Stomach (tissue), 9 donors: ENCODE measurements around the gene PPP1CA. TPM values are rescaled to one million over a fixed set of nuclear protein-coding genes. Genes with fewer than 3 reads are reported as not detected.
A peak's percentile ranks its signal among the peaks of the same experiment; 100 is the strongest.

Source experiments
- DNase-seq, 2 donors: peaks; one replicate each; pipeline versions ENCODE4 v3.0.0 to v3.0.0-alpha.2; 2013 to 2019
- H3K27ac ChIP-seq, 5 donors: fragments of 200-600 bp in 4 of 5; sonication (generic) in 4 of 5; one replicate each; pipeline ENCODE4 v1.5.1; 2013 to 2019; ENCODE audit warnings: mild to moderate bottlenecking in 1 of 5, moderate library complexity in 1 of 5
- H3K27me3 ChIP-seq, 3 donors: fragments of 200-600 bp; sonication (generic); one replicate each; pipeline ENCODE4 v1.5.1; 2017 to 2019; ENCODE audit warnings: mixed run types in 1 of 3
- H3K36me3 ChIP-seq, 4 donors: fragments of 200-600 bp; sonication (generic); 1 replicate in 3 of 4; 2 replicates in 1 of 4; pipeline ENCODE4 v1.5.1; 2016 to 2019
- H3K4me1 ChIP-seq, 4 donors: fragments of 200-600 bp; sonication (generic); one replicate each; pipeline ENCODE4 v1.5.1; 2016 to 2019
- H3K4me3 ChIP-seq, 4 donors: fragments of 200-600 bp; sonication (generic) in 3 of 4; one replicate each; pipeline ENCODE4 v1.5.1; 2016 to 2019; ENCODE audit warnings: mild to moderate bottlenecking in 1 of 4
- H3K9me3 ChIP-seq, 4 donors: fragments of 200-600 bp; sonication (generic); one replicate each; pipeline ENCODE4 v1.5.1; 2016 to 2019
- EP300 ChIP-seq: sonication (generic); formaldehyde crosslinking; IDR thresholded peaks from one replicate; pipeline ENCODE4 v1.6.1; 2017; ENCODE audit warnings: antibody characterized with exemption
- POLR2A ChIP-seq, 4 donors: fragments of 450-650 bp; IDR thresholded peaks; one replicate each; pipeline ENCODE4 v1.6.1; 2016; ENCODE audit warnings: antibody characterized with exemption in 4 of 4, control low read depth in 2 of 4, mild to moderate bottlenecking in 1 of 4, moderate library complexity in 1 of 4
- POLR2AphosphoS5 ChIP-seq, 3 donors: sonication (generic); formaldehyde crosslinking; IDR thresholded peaks; one replicate each; pipeline ENCODE4 v1.6.1; 2016; ENCODE audit warnings: antibody characterized with exemption in 3 of 3
- WGBS, 5 donors: extraction: QIAGEN DNeasy Blood & Tissue Kit in 3 of 5; methylation state at CpG; one replicate each; pipeline versions ENCODE4 v1.1.5 to v1.1.7; 2013 to 2018; 5-methylcytosine and 5-hydroxymethylcytosine counted together
- intact Hi-C: fragments of 100-400 bp; cut with DNase I; formaldehyde crosslinking; loops from one replicate; pipeline ENCODE4 v1.15.1; 2023; ENCODE audit warnings: low total_unique reads
- polyA plus RNA-seq, 3 donors: library from polyadenylated mRNA; stranded (reverse); fragments of 200-250 nt; gene quantifications; one replicate each; pipeline ENCODE4 v1.2.3, GENCODE V29; 2013
- total RNA-seq, 5 donors: library from RNA; depleted of rRNA; stranded (reverse); fragments of >200 nt; gene quantifications; one replicate each; pipeline versions ENCODE4 v1.1.0 to v1.2.3, GENCODE V29; 2014 to 2016
- TF ChIP-seq, protein P1 (sequence below), 7 experiments: fragments of 450-650 bp in 4 of 7; fragments of 200-600 bp in 3 of 7; sonication (generic) in 3 of 7; IDR thresholded peaks; one replicate each; pipeline ENCODE4 v1.5.1; 2016 to 2019; ENCODE audit warnings: antibody characterized with exemption in 7 of 7, control low read depth in 2 of 7, mild to moderate bottlenecking in 1 of 7
- donor health status: healthy with polysubstance abuse.
- donor health status: Bipolar disorder and iron deficiency.
- donor health status: healthy.

The PPP1CA gene
- total and polyA plus RNA-seq, 8 donors = 28.6 to 229 (median 107) TPM

DNA sequence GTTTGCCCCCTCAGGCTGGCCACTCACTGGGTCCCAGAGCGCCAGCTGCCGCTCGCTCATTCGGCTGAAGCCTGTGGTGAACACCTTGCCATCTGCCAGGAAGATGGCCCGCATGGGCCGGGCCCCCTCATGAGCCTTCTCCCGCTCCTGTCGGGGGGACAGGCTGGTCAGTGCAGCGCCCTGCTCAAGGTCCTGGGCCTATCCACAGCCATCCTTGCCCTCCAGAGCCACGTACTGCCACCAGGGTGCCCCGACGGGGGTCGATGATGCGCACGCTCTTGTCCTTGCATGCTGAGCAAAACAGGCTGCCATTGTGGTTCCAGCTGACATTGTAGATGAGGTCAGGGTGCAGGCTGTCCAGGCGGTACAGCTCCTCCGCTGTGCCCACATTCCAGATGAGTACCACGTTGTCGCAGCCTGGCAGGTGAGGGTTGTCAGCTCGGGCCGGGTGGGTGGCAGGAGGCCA is 39.5 kb upstream of the PPP1CA start:
- intact Hi-C loops = no loop called here
- Histone ChIP-seq H3K27me3 (no peaks in the 10 kb centered on the region), H3K27ac (peak overlapping the region in 4 of 5 donors; percentile 8 to 96 (median 89)), H3K36me3 (peaks cover 4 to 61% (median 58%) of the 10 kb centered on the region in 4 donors), H3K9me3 (no peaks in the 10 kb centered on the region), H3K4me3 (peak overlapping the region in 1 of 4 donors; percentile 45), H3K4me1 (peaks cover 39 to 79% (median 64%) of the 10 kb centered on the region in 4 donors)
- TF ChIP-seq, protein P1, sequence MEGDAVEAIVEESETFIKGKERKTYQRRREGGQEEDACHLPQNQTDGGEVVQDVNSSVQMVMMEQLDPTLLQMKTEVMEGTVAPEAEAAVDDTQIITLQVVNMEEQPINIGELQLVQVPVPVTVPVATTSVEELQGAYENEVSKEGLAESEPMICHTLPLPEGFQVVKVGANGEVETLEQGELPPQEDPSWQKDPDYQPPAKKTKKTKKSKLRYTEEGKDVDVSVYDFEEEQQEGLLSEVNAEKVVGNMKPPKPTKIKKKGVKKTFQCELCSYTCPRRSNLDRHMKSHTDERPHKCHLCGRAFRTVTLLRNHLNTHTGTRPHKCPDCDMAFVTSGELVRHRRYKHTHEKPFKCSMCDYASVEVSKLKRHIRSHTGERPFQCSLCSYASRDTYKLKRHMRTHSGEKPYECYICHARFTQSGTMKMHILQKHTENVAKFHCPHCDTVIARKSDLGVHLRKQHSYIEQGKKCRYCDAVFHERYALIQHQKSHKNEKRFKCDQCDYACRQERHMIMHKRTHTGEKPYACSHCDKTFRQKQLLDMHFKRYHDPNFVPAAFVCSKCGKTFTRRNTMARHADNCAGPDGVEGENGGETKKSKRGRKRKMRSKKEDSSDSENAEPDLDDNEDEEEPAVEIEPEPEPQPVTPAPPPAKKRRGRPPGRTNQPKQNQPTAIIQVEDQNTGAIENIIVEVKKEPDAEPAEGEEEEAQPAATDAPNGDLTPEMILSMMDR (IDR thresholded peaks at IDR 0.05) = no peak
- TF ChIP-seq POLR2A (IDR thresholded peaks at IDR 0.05) (no peak), POLR2AphosphoS5 (IDR thresholded peaks at IDR 0.05) (no peak), EP300 (no peak)
- 82 to 87% (median 86%) methylated on average over 17 to 21 of the region's 21 CpGs for WGBS, 5 donors
- DNase-seq = no peak

DNA sequence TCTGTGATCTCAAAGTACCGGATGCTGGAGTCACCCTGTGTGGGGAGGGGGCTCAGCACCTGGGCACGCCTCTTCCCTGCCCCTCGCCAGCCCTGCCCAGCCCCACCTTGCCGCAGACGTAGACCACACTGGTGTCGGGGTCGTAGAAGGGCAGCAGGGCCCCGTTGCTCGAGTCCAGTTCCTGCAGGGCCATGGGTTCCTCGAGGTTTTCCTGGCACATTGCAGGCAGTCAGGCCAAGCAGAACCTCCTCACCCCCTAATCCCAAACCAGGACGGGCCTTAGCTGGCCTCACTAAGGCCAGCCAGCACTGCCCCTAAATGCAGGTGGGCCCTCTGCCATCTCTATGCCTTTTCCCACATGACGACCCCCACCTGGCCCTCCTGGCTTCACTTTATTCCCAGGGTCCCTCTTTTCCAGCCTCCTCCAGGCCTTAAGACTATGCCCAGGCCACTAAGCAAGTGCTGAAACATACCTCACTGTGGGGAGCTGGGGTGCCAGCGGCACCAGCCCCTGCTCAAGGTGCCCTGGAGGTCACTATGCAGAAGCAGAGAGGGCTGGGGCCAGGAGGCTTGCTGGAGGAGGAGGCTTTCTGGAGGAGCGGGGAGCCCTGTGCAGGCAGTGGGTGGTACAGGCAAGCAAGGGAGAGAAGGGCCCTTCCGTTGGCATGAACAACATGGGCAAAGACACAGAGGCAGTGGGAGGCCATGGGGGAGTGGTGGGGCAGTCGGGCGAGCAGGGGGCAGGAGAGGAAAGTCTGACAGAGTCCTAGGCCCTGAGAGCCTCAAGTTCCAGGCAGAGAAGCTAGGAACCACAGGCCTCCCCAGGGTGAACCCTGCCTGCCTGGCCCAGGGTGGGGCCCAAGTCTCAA is 38.8 kb upstream of the PPP1CA start:
- H3K9me3 ChIP-seq = no peaks in the 10 kb centered on the region
- no peak for TF ChIP-seq POLR2AphosphoS5 (IDR thresholded peaks at IDR 0.05)
- TF ChIP-seq, protein P1 (IDR thresholded peaks at IDR 0.05) = no peak
- WGBS, 5 donors = 55 to 72% (median 60%) methylated on average over 10 to 17 of the region's 17 CpGs
- H3K27ac ChIP-seq = peak overlapping the region; percentile 3 to 96 (median 73)
- DNase-seq = no peak
- H3K4me3 ChIP-seq = peak overlapping the region in 1 of 4 donors; percentile 45
- intact Hi-C loops = no loop called here
- peaks cover 7 to 68% (median 65%) of the 10 kb centered on the region in 4 donors for H3K36me3 ChIP-seq
- no peaks in the 10 kb centered on the region for H3K27me3 ChIP-seq
- peaks cover 39 to 83% (median 71%) of the 10 kb centered on the region in 4 donors for H3K4me1 ChIP-seq

DNA sequence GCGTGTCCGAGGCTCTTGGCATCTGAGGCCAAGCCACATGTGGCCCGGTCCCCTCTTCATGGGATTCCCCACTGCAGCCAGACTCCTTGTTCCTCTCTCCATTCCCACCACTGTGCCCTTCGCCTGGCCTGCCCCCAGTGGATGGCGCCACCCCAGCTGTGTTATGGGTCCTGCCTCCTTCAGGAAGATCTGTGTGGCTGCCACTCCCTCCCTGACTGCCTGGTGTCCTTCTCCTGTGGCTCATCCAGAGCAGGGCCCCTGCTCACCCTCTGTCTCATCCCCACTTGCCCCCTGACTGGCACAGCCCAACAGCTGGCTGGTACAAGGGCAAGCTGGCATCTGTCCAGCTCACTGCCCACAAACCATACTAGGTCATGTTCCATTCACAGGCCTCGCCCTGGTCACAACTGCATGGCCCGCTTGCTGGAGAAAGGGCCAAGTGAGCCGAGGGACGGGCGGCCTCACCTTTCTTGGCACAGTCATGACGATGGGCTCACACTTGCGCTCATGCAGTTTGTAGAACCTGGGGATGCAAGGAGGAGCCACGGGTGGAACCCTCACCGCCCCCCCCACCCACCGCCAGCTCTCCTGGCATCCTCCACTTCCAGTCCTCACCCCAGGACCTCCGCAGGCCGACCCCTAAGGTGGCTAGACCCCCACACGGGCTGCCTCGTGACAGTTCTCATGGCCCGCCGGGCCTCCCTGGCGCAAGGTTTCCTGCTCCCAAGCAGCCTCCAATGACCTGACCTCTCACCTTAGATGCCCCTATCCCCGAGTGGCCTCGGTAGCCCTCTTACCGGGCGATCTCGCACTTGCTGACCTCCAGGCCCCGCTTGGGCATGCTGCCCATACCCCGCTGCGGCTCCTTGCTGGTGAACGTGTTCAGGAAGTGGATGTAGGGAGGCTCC is 37.9 kb upstream of the PPP1CA start:
- intact Hi-C loops = loop anchor here (10.0 kb wide), 1 partner anchor 65 kb away; the partner anchor contains the start of genes CDK2AP2 and PITPNM1
- no peaks in the 10 kb centered on the region for H3K9me3 ChIP-seq
- peak overlapping the region; percentile 8 to 96 (median 73) for H3K27ac ChIP-seq
- H3K4me3 ChIP-seq = peak overlapping the region in 1 of 4 donors; percentile 45
- H3K27me3 ChIP-seq = no peaks in the 10 kb centered on the region
- no peak for TF ChIP-seq EP300
- peak in 1 of 3 donors; percentile 9 for TF ChIP-seq POLR2AphosphoS5 (IDR thresholded peaks at IDR 0.05)
- H3K36me3 ChIP-seq = peaks cover 15 to 77% (median 73%) of the 10 kb centered on the region in 4 donors
- DNase-seq = peak; percentile 32 to 65
- WGBS, 5 donors = 47 to 63% (median 53%) methylated on average over 22 to 31 of the region's 31 CpGs
- peaks cover 37 to 81% (median 71%) of the 10 kb centered on the region in 4 donors for H3K4me1 ChIP-seq

DNA sequence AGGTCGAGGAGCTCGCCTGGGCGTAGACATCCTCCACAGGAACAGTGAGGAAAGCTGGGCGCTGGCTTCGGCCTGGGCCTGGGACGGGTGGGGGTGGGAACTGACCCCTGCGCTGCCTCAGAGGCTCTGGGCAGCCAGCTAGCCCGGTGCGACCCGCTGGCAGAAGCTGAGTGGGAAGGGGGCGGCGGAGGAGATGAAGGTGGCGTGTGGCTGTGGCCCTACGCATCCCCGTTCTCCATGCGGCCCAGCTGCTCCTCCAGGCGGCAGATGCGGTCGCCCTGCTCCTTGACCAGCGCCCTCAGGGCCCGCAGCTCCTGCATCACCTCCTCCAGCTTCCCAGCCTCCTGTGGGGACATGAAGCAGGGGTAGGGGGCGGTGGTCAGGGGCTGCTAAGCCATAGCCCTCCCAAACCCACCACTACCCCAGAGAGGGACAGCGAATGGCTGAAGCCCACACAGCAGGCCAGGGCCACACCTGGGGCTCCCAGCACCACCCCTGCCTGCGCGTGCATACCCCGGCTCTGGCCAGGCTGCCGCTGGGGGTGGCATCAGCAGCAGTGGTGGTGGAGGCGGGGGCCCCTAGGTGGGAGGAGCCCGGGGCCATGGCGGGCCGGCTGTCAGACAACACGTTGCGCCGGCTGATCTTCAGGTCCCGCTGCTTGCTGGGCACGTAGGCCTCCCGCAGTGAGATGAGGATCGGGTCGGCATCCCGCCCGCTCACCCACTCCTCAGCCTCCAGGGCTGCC is 36.7 kb upstream of the PPP1CA start:
- no peaks in the 10 kb centered on the region for H3K9me3 ChIP-seq
- intact Hi-C loops = loop anchor here (10.0 kb wide), 1 partner anchor 66 kb away; the partner anchor contains the start of genes CDK2AP2 and PITPNM1
- peak overlapping the region in 4 of 5 donors; percentile 45 to 96 (median 78) for H3K27ac ChIP-seq
- H3K36me3 ChIP-seq = peaks cover 26 to 89% (median 86%) of the 10 kb centered on the region in 4 donors
- H3K4me3 ChIP-seq = peak overlapping the region; percentile 23 to 45 (median 34)
- peaks cover 30 to 77% (median 66%) of the 10 kb centered on the region in 4 donors for H3K4me1 ChIP-seq
- H3K27me3 ChIP-seq = no peaks in the 10 kb centered on the region
- TF ChIP-seq, protein P1 (IDR thresholded peaks at IDR 0.05) = no peak
- TF ChIP-seq POLR2A (IDR thresholded peaks at IDR 0.05) = no peak
- no peak for TF ChIP-seq EP300
- no peak for TF ChIP-seq POLR2AphosphoS5 (IDR thresholded peaks at IDR 0.05)
- WGBS, 5 donors = 72 to 91% (median 76%) methylated on average over 15 to 41 of the region's 41 CpGs
- DNase-seq = peak; percentile 40 to 54
